ENCODE data around the gene NUMA1. TPM values are rescaled to one million over a fixed set of nuclear protein-coding genes. Genes with fewer than 3 reads are reported as not detected.

NUMA1 gene
- polyA plus RNA-seq, 1 donor (not counting 4 experiments of a cell fraction or from before 2014, with no cell fraction given), result 38.8 TPM

DNA sequence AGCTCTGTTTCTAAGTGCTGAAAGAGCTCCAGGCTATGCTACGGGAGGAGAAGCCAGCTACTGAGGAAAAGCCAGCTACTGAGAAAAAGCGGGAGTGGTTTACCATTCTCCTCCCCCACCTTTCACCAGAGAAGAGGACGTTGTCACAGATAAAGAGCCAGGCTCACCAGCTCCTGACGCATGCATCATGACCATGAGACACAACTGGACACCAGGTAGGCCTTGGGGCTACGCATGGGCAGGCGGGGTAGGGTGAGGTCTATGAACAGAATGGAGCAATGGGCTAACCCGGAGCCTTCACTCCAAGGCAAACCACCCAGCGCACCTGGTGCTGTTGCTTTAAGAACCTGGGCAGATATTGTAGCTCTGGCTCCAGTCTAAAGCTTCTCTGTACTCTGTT lies 80.5 kb downstream of the NUMA1 start:
- no peak for TF ChIP-seq EZH2 (IDR thresholded peaks at IDR 0.05; ENCODE audit: low read length)
- TF ChIP-seq, protein P1, sequence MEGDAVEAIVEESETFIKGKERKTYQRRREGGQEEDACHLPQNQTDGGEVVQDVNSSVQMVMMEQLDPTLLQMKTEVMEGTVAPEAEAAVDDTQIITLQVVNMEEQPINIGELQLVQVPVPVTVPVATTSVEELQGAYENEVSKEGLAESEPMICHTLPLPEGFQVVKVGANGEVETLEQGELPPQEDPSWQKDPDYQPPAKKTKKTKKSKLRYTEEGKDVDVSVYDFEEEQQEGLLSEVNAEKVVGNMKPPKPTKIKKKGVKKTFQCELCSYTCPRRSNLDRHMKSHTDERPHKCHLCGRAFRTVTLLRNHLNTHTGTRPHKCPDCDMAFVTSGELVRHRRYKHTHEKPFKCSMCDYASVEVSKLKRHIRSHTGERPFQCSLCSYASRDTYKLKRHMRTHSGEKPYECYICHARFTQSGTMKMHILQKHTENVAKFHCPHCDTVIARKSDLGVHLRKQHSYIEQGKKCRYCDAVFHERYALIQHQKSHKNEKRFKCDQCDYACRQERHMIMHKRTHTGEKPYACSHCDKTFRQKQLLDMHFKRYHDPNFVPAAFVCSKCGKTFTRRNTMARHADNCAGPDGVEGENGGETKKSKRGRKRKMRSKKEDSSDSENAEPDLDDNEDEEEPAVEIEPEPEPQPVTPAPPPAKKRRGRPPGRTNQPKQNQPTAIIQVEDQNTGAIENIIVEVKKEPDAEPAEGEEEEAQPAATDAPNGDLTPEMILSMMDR (optimal IDR thresholded peaks at IDR 0.05 in 1 of 3, IDR thresholded peaks at IDR 0.05 in 1 of 3, conservative IDR thresholded peaks at IDR 0.05 in 1 of 3; ENCODE audit: extremely low read depth in 1 of 3, insufficient read depth in 2 of 3, low read length in 3 of 3), result no peak
- H3K9me3 ChIP-seq (ENCODE audit: control insufficient read depth, low read depth, low read length), result no peaks in the 10 kb centered on the region

DNA sequence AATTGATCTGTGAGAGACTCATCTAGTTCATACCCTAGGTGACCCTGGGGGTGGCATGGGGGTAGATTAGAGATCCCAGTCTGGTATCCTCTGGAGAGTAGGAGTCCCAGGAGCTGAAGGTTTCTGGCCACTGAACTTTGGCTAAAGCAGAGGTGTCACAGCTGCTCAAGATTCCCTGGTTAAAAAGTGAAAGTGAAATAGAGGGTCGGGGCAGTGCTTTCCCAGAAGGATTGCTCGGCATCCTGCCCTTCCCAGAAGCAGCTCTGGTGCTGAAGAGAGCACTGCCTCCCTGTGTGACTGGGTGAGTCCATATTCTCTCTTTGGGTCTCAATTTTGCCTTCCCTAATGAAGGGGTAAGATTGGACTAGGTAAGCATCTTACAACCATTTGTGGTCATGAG lies 81.0 kb downstream of the NUMA1 start:
- Histone ChIP-seq H3K27me3 (ENCODE audit: control insufficient read depth, extremely low read depth, insufficient read depth, low read length) (no peaks in the 10 kb centered on the region), H3K9me3 (ENCODE audit: control insufficient read depth, low read depth, low read length) (no peaks in the 10 kb centered on the region), H4K20me1 (ENCODE audit: control insufficient read depth, extremely low read depth, insufficient read depth, low read length) (no peaks in the 10 kb centered on the region), H3K4me3 (ENCODE audit: control insufficient read depth in 2 of 3, extremely low read depth in 1 of 3, insufficient read depth in 2 of 3, low read depth in 1 of 3, low read length in 3 of 3) (no peak overlapping the region), H3K9me1 (ENCODE audit: control insufficient read depth, extremely low read depth, insufficient read depth, low read length) (no peaks in the 10 kb centered on the region), H3K9ac (ENCODE audit: control insufficient read depth, extremely low read depth, insufficient read depth, low read length) (no peak overlapping the region), H2AFZ (ENCODE audit: control insufficient read depth, low read length) (no peak overlapping the region), H3K79me2 (ENCODE audit: control insufficient read depth, insufficient read depth, low read length) (no peaks in the 10 kb centered on the region), H3K27ac (ENCODE audit: control insufficient read depth, insufficient read depth, low read length) (no peak overlapping the region), H3K4me2 (ENCODE audit: control insufficient read depth, extremely low read depth, insufficient read depth, low read depth, low read length) (no peak overlapping the region), H3K4me1 (ENCODE audit: control insufficient read depth, extremely low read depth, insufficient read depth, low read length) (no peaks in the 10 kb centered on the region), H3K36me3 (ENCODE audit: control insufficient read depth in 2 of 2, extremely low read depth in 1 of 2, insufficient read depth in 2 of 2, low read length in 2 of 2) (peaks cover 14 to 22% of the 10 kb centered on the region in 2 experiments)
- dilution Hi-C loops (cut with MboI; ENCODE audit: extremely low pct_ligation_motif_present, low sequenced_read_pairs), result no loop called here
- TF ChIP-seq, protein P1 (optimal IDR thresholded peaks at IDR 0.05 in 1 of 3, IDR thresholded peaks at IDR 0.05 in 1 of 3, conservative IDR thresholded peaks at IDR 0.05 in 1 of 3; ENCODE audit: extremely low read depth in 1 of 3, insufficient read depth in 2 of 3, low read length in 3 of 3), result no peak
- no peak for TF ChIP-seq EZH2 (IDR thresholded peaks at IDR 0.05; ENCODE audit: low read length)
- FAIRE-seq, result no peak
- no peak for DNase-seq (ENCODE audit: low read depth, low spot score)

More for the DNA sequence above, 80.5 kb downstream of the NUMA1 start:
- H3K4me3 ChIP-seq (ENCODE audit: control insufficient read depth in 2 of 3, extremely low read depth in 1 of 3, insufficient read depth in 2 of 3, low read depth in 1 of 3, low read length in 3 of 3), result no peak overlapping the region
- H3K9me1 ChIP-seq (ENCODE audit: control insufficient read depth, extremely low read depth, insufficient read depth, low read length), result no peaks in the 10 kb centered on the region
- DNase-seq (ENCODE audit: low read depth, low spot score) (no peak), FAIRE-seq (no peak)
- dilution Hi-C loops (cut with MboI; ENCODE audit: extremely low pct_ligation_motif_present, low sequenced_read_pairs), result no loop called here
- H3K27me3 ChIP-seq (ENCODE audit: control insufficient read depth, extremely low read depth, insufficient read depth, low read length), result no peaks in the 10 kb centered on the region
- no peak overlapping the region for H2AFZ ChIP-seq (ENCODE audit: control insufficient read depth, low read length)
- no peaks in the 10 kb centered on the region for H4K20me1 ChIP-seq (ENCODE audit: control insufficient read depth, extremely low read depth, insufficient read depth, low read length)
- no peaks in the 10 kb centered on the region for H3K79me2 ChIP-seq (ENCODE audit: control insufficient read depth, insufficient read depth, low read length)
- no peaks in the 10 kb centered on the region for H3K4me1 ChIP-seq (ENCODE audit: control insufficient read depth, extremely low read depth, insufficient read depth, low read length)
- H3K27ac ChIP-seq (ENCODE audit: control insufficient read depth, insufficient read depth, low read length), result no peak overlapping the region
- no peak overlapping the region for H3K4me2 ChIP-seq (ENCODE audit: control insufficient read depth, extremely low read depth, insufficient read depth, low read depth, low read length)
- H3K36me3 ChIP-seq (ENCODE audit: control insufficient read depth in 2 of 2, extremely low read depth in 1 of 2, insufficient read depth in 2 of 2, low read length in 2 of 2), result peaks cover 18 to 22% of the 10 kb centered on the region in 2 experiments
- H3K9ac ChIP-seq (ENCODE audit: control insufficient read depth, extremely low read depth, insufficient read depth, low read length), result no peak overlapping the region

Measured in keratinocyte (primary cell).